Right lobe of liver (tissue), 4 donors: ENCODE results near the gene PRRX1.

Experiments used
- POLR2A ChIP-seq: fragments of 450-650 bp; IDR thresholded peaks from one replicate; pipeline ENCODE4 v1.6.1; 2017; ENCODE audit warnings: antibody characterized with exemption, mild to moderate bottlenecking
- TF ChIP-seq, protein P1 (sequence below), 4 donors: fragments of 200-600 bp in 3 of 4; fragments of 450-650 bp in 1 of 4; IDR thresholded peaks; one replicate each; pipeline versions ENCODE4 v1.5.1 to v1.8.0; 2016 to 2022; ENCODE audit warnings: antibody characterized with exemption in 4 of 4, mild to moderate bottlenecking in 2 of 4
- donor health status: DM: no; HTN: no; CAD: no.
- donor health status: DM: no; HTN: no; CAD: no.
- donor health status: DM: no; HTN: yes; CAD: no.

DNA sequence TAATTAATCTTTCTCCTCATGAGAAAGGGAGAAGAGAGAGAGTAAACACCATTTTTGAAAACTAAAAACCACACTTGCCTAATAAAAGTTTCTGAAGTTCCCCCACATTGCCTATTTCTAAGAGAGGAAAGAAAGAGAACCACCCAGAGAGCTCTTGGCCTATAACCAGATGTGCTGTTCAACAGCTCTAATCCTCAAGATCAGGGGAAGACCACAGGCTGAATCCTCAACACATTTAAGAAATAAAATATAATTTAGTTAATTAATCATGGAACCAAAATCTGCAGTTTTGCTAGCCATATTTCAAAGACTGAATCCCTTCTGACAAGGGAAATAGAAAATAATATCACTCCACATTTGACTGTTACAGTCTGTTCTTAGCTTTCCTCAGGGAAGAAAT is 11.9 kb downstream of the PRRX1 start:
- TF ChIP-seq, protein P1, sequence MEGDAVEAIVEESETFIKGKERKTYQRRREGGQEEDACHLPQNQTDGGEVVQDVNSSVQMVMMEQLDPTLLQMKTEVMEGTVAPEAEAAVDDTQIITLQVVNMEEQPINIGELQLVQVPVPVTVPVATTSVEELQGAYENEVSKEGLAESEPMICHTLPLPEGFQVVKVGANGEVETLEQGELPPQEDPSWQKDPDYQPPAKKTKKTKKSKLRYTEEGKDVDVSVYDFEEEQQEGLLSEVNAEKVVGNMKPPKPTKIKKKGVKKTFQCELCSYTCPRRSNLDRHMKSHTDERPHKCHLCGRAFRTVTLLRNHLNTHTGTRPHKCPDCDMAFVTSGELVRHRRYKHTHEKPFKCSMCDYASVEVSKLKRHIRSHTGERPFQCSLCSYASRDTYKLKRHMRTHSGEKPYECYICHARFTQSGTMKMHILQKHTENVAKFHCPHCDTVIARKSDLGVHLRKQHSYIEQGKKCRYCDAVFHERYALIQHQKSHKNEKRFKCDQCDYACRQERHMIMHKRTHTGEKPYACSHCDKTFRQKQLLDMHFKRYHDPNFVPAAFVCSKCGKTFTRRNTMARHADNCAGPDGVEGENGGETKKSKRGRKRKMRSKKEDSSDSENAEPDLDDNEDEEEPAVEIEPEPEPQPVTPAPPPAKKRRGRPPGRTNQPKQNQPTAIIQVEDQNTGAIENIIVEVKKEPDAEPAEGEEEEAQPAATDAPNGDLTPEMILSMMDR (IDR thresholded peaks at IDR 0.05), result no peak
- TF ChIP-seq POLR2A, result no peak
